ENCODE data around the gene ARHGAP33.

GRCh38 chr19:35732540-35733179 lies 42.7 kb upstream of the ARHGAP33 start:
- TF ChIP-seq CTCF (IDR thresholded peaks at IDR 0.05; ENCODE audit: extremely low read depth in 1 of 2, insufficient read depth in 1 of 2, low read depth in 1 of 2, low read length in 2 of 2) (no peak), EZH2 (IDR thresholded peaks at IDR 0.05; ENCODE audit: borderline replicate concordance, low read depth, low read length, severe bottlenecking) (no peak), MYC (IDR thresholded peaks at IDR 0.05; ENCODE audit: low read depth, low read length) (no peak), POLR2AphosphoS5 (IDR thresholded peaks at IDR 0.05; ENCODE audit: insufficient read depth, low read depth, low read length) (no peak), POLR2A (IDR thresholded peaks at IDR 0.05; ENCODE audit: low read depth, low read length) (no peak), JUN (IDR thresholded peaks at IDR 0.05; ENCODE audit: borderline replicate concordance, insufficient read depth, insufficient read length, low read depth) (no peak), FOS (IDR thresholded peaks at IDR 0.05; ENCODE audit: borderline replicate concordance, insufficient read depth, low read length) (no peak), GATA2 (IDR thresholded peaks at IDR 0.05; ENCODE audit: insufficient read depth, insufficient read length, low read depth, low read length) (no peak)
- TF ChIP-seq, protein P1, sequence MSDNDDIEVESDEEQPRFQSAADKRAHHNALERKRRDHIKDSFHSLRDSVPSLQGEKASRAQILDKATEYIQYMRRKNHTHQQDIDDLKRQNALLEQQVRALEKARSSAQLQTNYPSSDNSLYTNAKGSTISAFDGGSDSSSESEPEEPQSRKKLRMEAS (IDR thresholded peaks at IDR 0.05; ENCODE audit: insufficient read depth, insufficient read length), result no peak

All from endothelial cell of umbilical vein (primary cell).